Skeletal muscle tissue (tissue), 4 donors: ENCODE data around the gene ADAD2. TPM values are rescaled to one million over a fixed set of nuclear protein-coding genes. Genes with fewer than 3 reads are reported as not detected.

Source experiments
- H3K27ac ChIP-seq: one replicate; pipeline ENCODE4 v1.7.0; 2013; ENCODE audit warnings: mild to moderate bottlenecking, low read depth, low read length, inconsistent platforms
- H3K27me3 ChIP-seq, 3 donors: one replicate each; pipeline ENCODE4 v1.7.0; 2013; ENCODE audit warnings: low read length in 3 of 3; ENCODE audit not compliant: control insufficient read depth in 3 of 3, insufficient read depth in 3 of 3
- H3K36me3 ChIP-seq, 3 donors: one replicate each; pipeline ENCODE4 v1.7.0; 2013; ENCODE audit warnings: low read length in 3 of 3; ENCODE audit not compliant: control insufficient read depth in 3 of 3, insufficient read depth in 3 of 3
- H3K4me1 ChIP-seq, 3 donors: one replicate each; pipeline ENCODE4 v1.7.0; 2013; ENCODE audit warnings: low read length in 3 of 3, mild to moderate bottlenecking in 3 of 3; ENCODE audit not compliant: control insufficient read depth in 3 of 3, insufficient read depth in 3 of 3
- H3K4me3 ChIP-seq, 3 donors: one replicate each; pipeline ENCODE4 v1.7.0; 2013; ENCODE audit warnings: low read length in 3 of 3
- H3K9ac ChIP-seq, 3 donors: one replicate each; pipeline ENCODE4 v1.7.0; 2013; ENCODE audit warnings: low read length in 3 of 3, mild to moderate bottlenecking in 3 of 3, moderate library complexity in 2 of 3, low read depth in 1 of 3
- H3K9me3 ChIP-seq, 3 donors: one replicate each; pipeline ENCODE4 v1.7.0; 2013; ENCODE audit warnings: low read length in 3 of 3; ENCODE audit not compliant: control insufficient read depth in 3 of 3
- total RNA-seq: library from RNA; depleted of rRNA; stranded (reverse); fragments of >200 nt; gene quantifications from one replicate; pipeline ENCODE4 v1.2.3, GENCODE V29; 2014
- donor health status: Osteomylitis.

ADAD2 gene
- total RNA-seq, 1 donor from 2014 or later: not detected

DNA sequence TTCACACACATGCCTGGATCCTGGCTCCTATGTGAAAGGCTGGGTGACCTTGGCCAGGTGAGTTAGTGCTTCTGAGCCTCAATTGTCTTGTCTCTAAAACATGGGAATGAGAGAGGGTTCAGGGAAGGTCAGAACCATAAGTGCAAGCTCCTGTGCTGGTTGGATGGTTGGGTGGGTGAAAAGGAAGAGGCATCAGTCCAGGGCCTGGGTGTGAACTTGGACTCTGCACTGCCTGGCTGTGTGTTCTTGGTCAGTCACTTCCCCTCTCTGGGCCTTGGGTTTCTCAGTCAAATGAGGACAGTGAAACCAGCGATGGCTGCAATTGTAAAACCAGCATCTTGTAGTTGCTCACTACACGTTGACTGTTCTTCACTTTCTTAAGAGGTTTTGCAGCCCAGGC, 49.5 kb downstream of the ADAD2 start:
- Histone ChIP-seq H3K4me3 (no peak overlapping the region), H3K9me3 (no peaks in the 10 kb centered on the region), H3K27ac (no peak overlapping the region), H3K4me1 (peaks cover 0 to 4% (median 0%) of the 10 kb centered on the region in 3 donors), H3K27me3 (peaks cover 13 to 29% (median 24%) of the 10 kb centered on the region in 3 donors), H3K9ac (no peak overlapping the region), H3K36me3 (no peaks in the 10 kb centered on the region)

DNA sequence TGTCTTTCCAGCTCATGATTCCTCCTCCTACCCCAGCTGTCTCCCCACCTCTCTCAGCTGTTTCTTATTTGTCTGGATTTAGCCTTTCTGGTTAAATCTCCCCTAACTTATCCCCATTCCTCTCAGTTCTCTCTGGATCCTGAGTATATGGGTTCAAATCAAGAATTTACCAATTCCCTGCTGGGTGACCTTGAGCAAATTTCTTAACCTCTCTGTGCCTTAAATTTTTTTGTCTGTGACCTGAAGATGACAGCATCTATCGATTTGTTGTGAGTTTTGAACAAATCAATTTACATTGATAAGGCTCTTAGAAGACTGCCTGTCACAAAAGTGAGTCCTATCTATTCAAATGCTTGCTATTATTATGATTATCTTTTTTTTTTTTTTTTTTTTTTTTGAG, 50.8 kb downstream of the ADAD2 start:
- no peak overlapping the region for H3K27ac ChIP-seq
- H3K27me3 ChIP-seq: peaks cover 13 to 28% (median 26%) of the 10 kb centered on the region in 3 donors
- H3K4me3 ChIP-seq: no peak overlapping the region
- H3K36me3 ChIP-seq: no peaks in the 10 kb centered on the region
- no peak overlapping the region for H3K9ac ChIP-seq
- H3K4me1 ChIP-seq: peaks cover 0 to 4% (median 0%) of the 10 kb centered on the region in 3 donors
- no peaks in the 10 kb centered on the region for H3K9me3 ChIP-seq

DNA sequence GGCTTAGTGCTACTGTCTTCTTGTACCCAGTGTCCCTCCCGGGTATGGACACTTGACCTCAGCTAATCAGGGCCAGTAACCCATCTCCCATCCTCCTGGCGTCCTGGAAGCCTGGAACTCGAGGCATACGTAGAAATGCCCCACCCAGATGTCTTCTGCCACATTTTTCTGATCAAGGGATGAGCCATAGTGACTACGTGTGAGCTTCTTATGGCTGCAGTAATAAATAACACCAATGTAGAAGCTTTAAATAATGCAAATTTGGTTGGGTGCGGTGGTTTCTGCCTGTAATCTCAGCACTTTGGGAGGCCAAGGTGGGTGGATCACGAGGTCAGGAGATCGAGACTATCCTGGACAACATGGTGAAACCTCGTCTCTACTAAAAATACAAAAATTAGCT, 51.9 kb downstream of the ADAD2 start:
- H3K27me3 ChIP-seq: peaks cover 10 to 23% (median 21%) of the 10 kb centered on the region in 3 donors
- no peak overlapping the region for H3K4me3 ChIP-seq
- H3K4me1 ChIP-seq: peaks cover 0 to 4% (median 0%) of the 10 kb centered on the region in 3 donors
- H3K27ac ChIP-seq: no peak overlapping the region
- H3K9me3 ChIP-seq: no peaks in the 10 kb centered on the region
- no peaks in the 10 kb centered on the region for H3K36me3 ChIP-seq
- no peak overlapping the region for H3K9ac ChIP-seq

DNA sequence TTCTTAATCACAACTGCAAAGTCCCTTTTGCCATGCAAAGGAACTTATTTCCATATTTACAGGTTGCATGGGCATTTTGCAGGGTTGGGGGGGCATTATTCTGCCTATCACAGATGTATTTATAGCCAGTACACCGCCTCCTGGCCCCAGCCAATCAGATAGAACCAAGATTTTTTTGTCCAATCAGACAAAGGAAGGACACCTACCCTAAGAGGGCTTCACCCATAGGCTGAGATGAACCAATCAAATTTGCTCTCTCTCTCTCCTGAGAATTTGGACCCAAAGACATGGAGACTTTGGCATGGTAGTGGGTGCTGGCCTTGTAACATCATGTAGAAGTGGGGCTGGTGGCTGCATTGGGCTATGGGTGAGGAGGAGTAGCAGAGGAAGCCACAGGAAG, 52.8 kb downstream of the ADAD2 start:
- Histone ChIP-seq H3K4me3 (no peak overlapping the region), H3K9me3 (no peaks in the 10 kb centered on the region), H3K9ac (no peak overlapping the region), H3K27me3 (peaks cover 8 to 21% (median 21%) of the 10 kb centered on the region in 3 donors), H3K4me1 (peaks cover 0 to 4% (median 0%) of the 10 kb centered on the region in 3 donors), H3K36me3 (no peaks in the 10 kb centered on the region), H3K27ac (no peak overlapping the region)

DNA sequence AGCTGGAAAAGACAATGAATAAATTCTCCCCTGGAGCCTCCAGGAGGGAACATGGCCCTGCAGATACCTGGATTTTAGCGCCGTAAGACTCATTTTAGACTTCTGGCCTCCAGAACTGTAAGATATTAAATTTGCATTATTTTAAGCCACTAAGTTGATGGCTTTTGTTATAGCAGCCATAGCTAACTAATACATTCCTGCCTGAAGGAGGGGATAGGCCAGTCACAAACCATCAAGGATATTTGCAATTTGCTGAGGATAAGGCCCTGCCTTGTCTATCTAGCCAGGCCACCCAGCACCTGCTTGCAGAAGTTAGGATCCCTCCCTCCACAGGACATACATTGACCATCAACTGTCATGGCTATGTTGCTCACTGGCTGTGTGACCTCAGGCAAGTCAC, 53.8 kb downstream of the ADAD2 start:
- Histone ChIP-seq H3K36me3 (no peaks in the 10 kb centered on the region), H3K4me3 (no peak overlapping the region), H3K27me3 (peaks cover 8 to 20% (median 18%) of the 10 kb centered on the region in 3 donors), H3K9ac (no peak overlapping the region), H3K27ac (no peak overlapping the region), H3K9me3 (no peaks in the 10 kb centered on the region), H3K4me1 (peaks cover 0 to 4% (median 0%) of the 10 kb centered on the region in 3 donors)

DNA sequence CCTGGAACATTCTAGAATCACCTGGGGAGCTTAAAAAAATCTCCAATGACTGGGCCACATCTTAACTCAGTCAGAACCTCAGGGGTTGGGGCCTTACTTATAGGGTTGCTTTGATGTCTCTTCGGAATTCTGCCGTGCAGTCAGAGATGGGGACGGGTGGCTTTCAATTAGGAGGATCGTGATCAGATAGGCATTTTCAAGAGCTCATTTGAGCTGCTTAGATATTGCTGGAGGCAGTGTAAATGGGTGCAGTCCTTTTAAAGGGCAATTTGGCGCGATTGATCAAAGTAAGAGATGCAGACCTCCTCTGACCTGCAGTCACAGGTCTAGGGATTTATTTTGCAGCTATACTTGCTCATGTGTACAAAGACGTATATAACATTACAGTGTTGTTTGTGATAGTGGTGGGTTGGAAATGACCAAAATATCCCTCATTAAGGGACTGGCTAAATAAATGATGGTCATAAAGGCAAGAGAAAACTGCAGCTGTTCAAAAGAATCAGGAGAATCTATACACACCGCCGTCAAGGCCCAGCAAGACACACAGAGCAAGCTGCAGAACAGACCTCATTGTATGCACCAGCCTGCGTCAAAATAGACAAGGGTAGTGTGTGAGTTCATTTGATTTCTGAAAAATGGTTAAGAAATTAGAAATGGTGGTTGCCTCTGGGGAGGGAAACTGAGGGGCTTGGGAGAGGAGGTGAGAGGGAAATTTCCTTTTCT, 55.2 kb downstream of the ADAD2 start:
- no peaks in the 10 kb centered on the region for H3K36me3 ChIP-seq
- H3K4me3 ChIP-seq: no peak overlapping the region
- no peak overlapping the region for H3K9ac ChIP-seq
- no peaks in the 10 kb centered on the region for H3K4me1 ChIP-seq
- peaks cover 4 to 15% (median 8%) of the 10 kb centered on the region in 3 donors for H3K27me3 ChIP-seq
- no peaks in the 10 kb centered on the region for H3K9me3 ChIP-seq
- H3K27ac ChIP-seq: no peak overlapping the region

DNA sequence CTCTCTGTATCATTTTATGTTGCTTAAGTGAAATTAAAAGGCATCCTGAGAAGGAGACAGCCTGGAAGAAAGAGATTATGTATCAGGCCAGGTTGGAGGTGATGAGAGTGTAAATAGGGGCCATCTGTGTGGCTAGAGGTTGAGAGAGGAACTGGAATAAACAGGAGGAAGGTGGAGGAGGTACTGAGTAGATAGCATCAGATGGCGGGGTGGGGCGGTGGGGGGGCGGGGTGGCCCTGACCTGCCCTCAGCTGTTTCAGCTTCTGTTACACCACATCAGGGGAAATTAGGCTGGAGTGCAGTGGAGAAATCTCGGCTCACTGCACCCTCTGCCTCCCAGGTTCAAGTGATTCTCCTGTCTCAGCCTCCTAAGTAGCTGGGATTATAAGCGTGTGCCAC, 55.7 kb downstream of the ADAD2 start:
- Histone ChIP-seq H3K27me3 (peaks cover 4 to 15% (median 8%) of the 10 kb centered on the region in 3 donors), H3K4me3 (no peak overlapping the region), H3K4me1 (no peaks in the 10 kb centered on the region), H3K27ac (no peak overlapping the region), H3K36me3 (no peaks in the 10 kb centered on the region), H3K9me3 (no peaks in the 10 kb centered on the region), H3K9ac (no peak overlapping the region)

Other genes with a start within 250 kb of the ADAD2 start
- gene OSGIN1, start 237.9 kb upstream of the ADAD2 start, total RNA-seq: 0.52 TPM
- gene NECAB2, start 222.9 kb upstream of the ADAD2 start, total RNA-seq: not detected
- gene SLC38A8, start 148.4 kb upstream of the ADAD2 start, total RNA-seq: not detected
- gene MBTPS1, start 74.2 kb upstream of the ADAD2 start, total RNA-seq: 76.7 TPM
- gene HSDL1, start 46.0 kb upstream of the ADAD2 start, total RNA-seq: 17.2 TPM
- gene DNAAF1, start 45.8 kb upstream of the ADAD2 start, total RNA-seq: not detected
- 14.1 TPM for gene TAF1C, start 4.1 kb upstream of the ADAD2 start, total RNA-seq
- not detected for gene KCNG4, start 48.9 kb downstream of the ADAD2 start, total RNA-seq
- gene WFDC1, start 103.7 kb downstream of the ADAD2 start, total RNA-seq: 1.6 TPM
- gene ATP2C2, start 177.4 kb downstream of the ADAD2 start, total RNA-seq: not detected